IMR-90 (cell line): ENCODE measurements around the gene CENPQ. TPM values are rescaled to one million over a fixed set of nuclear protein-coding genes. Genes with fewer than 3 reads are reported as not detected.

Experiments used
- ATAC-seq: fragments of 200-7000 bp; cut with Tn5 transposase; 2 replicates; pipeline ENCODE4 v1.9.1; 2020; ENCODE audit warnings: low read depth, mild to moderate bottlenecking, moderate library complexity
- BruUV-seq: library from RNA; stranded (reverse); fragments of 400-500 nt; replicated peaks from 2 replicates; lab custom pipeline; 2021; lab: Mats Ljungman, UMichigan
- CTCF ChIA-PET: fragments of 300-600 bp; formaldehyde crosslinking; extraction: SDS; loops from one replicate; lab custom pipeline; 2021; ENCODE audit warnings: antibody characterized with exemption; lab: Yijun Ruan, JAX
- POLR2A ChIA-PET: fragments of 300-600 bp; sonication (Branson Sonifier 250); formaldehyde crosslinking; loops from one replicate; lab custom pipeline; 2022; ENCODE audit warnings: antibody characterized with exemption; ENCODE audit not compliant: unreplicated experiment; lab: Charles Lee
- DNase-seq: peaks from one replicate; pipeline ENCODE4 v3.0.0; 2013
- H2AFZ ChIP-seq: replicated peaks from 2 replicates; pipeline ENCODE3; 2013; ENCODE audit warnings: low read length, mild to moderate bottlenecking; ENCODE audit not compliant: poor library complexity
- H2AK5ac ChIP-seq: 2 replicates; pipeline ENCODE4 v1.6.1; 2013; ENCODE audit warnings: low read depth, low read length, inconsistent platforms
- H2AK9ac ChIP-seq: replicated peaks from 2 replicates; pipeline ENCODE3; 2013; ENCODE audit warnings: mild to moderate bottlenecking, low read depth, low read length, moderate library complexity; ENCODE audit not compliant: poor library complexity
- H2BK120ac ChIP-seq: 2 replicates; pipeline ENCODE4 v1.6.1; 2013; ENCODE audit warnings: low read depth, low read length, inconsistent platforms
- H2BK15ac ChIP-seq: 3 replicates; pipeline ENCODE4 v1.6.1; 2013; ENCODE audit warnings: low read depth, low read length, inconsistent platforms
- H2BK20ac ChIP-seq: 2 replicates; pipeline ENCODE4 v1.6.1; 2013; ENCODE audit warnings: low read depth, mild to moderate bottlenecking, inconsistent platforms, low read length, moderate library complexity
- H2BK5ac ChIP-seq: 2 replicates; pipeline ENCODE4 v1.6.1; 2013; ENCODE audit warnings: mild to moderate bottlenecking, low read depth, low read length, inconsistent platforms; ENCODE audit not compliant: poor library complexity, severe bottlenecking
- H3K14ac ChIP-seq: replicated peaks from 2 replicates; pipeline ENCODE4 v1.6.1; 2013; ENCODE audit warnings: low read depth, low read length, inconsistent platforms
- H3K18ac ChIP-seq: 2 replicates; pipeline ENCODE4 v1.6.1; 2013; ENCODE audit warnings: low read depth, low read length, control low read depth
- H3K23ac ChIP-seq: 2 replicates; pipeline ENCODE4 v1.6.1; 2013; ENCODE audit warnings: low read depth, low read length, inconsistent platforms
- H3K27ac ChIP-seq: 2 replicates; pipeline ENCODE4 v1.5.1; 2013; ENCODE audit warnings: mild to moderate bottlenecking, control low read depth, low read length; ENCODE audit not compliant: insufficient read depth
- H3K27me3 ChIP-seq: 2 replicates; pipeline ENCODE4 v1.6.1; 2013; ENCODE audit warnings: low read length; ENCODE audit not compliant: control insufficient read depth, insufficient read depth
- H3K36me3 ChIP-seq: 2 replicates; pipeline ENCODE4 v1.6.1; 2013; ENCODE audit warnings: low read length, mixed read lengths; ENCODE audit not compliant: control insufficient read depth, insufficient read depth
- H3K4ac ChIP-seq: 2 replicates; pipeline ENCODE4 v1.6.1; 2013; ENCODE audit warnings: low read depth, low read length, inconsistent platforms
- H3K4me1 ChIP-seq: 2 replicates; pipeline ENCODE4 v1.6.1; 2013; ENCODE audit warnings: low read length, mixed read lengths; ENCODE audit not compliant: control insufficient read depth, insufficient read depth
- H3K4me2 ChIP-seq: 2 replicates; pipeline ENCODE4 v1.6.1; 2013; ENCODE audit warnings: low read depth, mild to moderate bottlenecking, control low read depth, low read length, moderate library complexity
- H3K4me3 ChIP-seq: 2 replicates; pipeline ENCODE4 v1.5.1; 2013; ENCODE audit warnings: low read depth, mild to moderate bottlenecking, control low read depth, low read length, moderate library complexity; ENCODE audit not compliant: insufficient read depth
- H3K56ac ChIP-seq: 2 replicates; pipeline ENCODE4 v1.6.1; 2013; ENCODE audit warnings: low read length, inconsistent platforms; ENCODE audit not compliant: insufficient read depth; ENCODE audit errors: extremely low read depth
- H3K79me1 ChIP-seq, 2 experiments: 2 replicates each; pipeline ENCODE4 v1.6.1; 2013; ENCODE audit warnings: low read length in 2 of 2, inconsistent platforms in 1 of 2, low read depth in 1 of 2
- H3K9ac ChIP-seq: 2 replicates; pipeline ENCODE4 v1.6.1; 2013; ENCODE audit warnings: low read depth, low read length, control low read depth
- H3K9me1 ChIP-seq: 2 replicates; pipeline ENCODE4 v1.6.1; 2013; ENCODE audit warnings: low read length, inconsistent platforms; ENCODE audit not compliant: insufficient read depth
- H3K9me3 ChIP-seq: 2 replicates; pipeline ENCODE4 v1.6.1; 2013; ENCODE audit warnings: low read length; ENCODE audit not compliant: control insufficient read depth, insufficient read depth
- H4K20me1 ChIP-seq: 2 replicates; pipeline ENCODE4 v1.6.1; 2013; ENCODE audit warnings: low read length, inconsistent platforms; ENCODE audit not compliant: insufficient read depth
- H4K5ac ChIP-seq: 2 replicates; pipeline ENCODE4 v1.6.1; 2013; ENCODE audit warnings: mild to moderate bottlenecking, low read depth, low read length, control low read depth
- H4K8ac ChIP-seq, 2 experiments: 2 replicates each; pipeline ENCODE4 v1.6.1; 2013; ENCODE audit warnings: low read depth in 2 of 2, low read length in 2 of 2, control low read depth in 1 of 2, inconsistent platforms in 1 of 2
- H4K91ac ChIP-seq: 2 replicates; pipeline ENCODE4 v1.6.1; 2013; ENCODE audit warnings: low read depth, low read length, inconsistent platforms; ENCODE audit not compliant: insufficient read depth
- CEBPB ChIP-seq: IDR thresholded peaks from 2 replicates; pipeline ENCODE4 v1.6.1; 2012; ENCODE audit warnings: low read depth, low read length, improper control_type of control experiment
- CHD1 ChIP-seq: IDR thresholded peaks from 2 replicates; pipeline ENCODE4 v1.6.1; 2012; ENCODE audit warnings: low read depth, low read length, improper control_type of control experiment
- MAFK ChIP-seq: IDR thresholded peaks from 2 replicates; pipeline ENCODE4 v1.6.1; 2012; ENCODE audit warnings: low read depth, low read length, improper control_type of control experiment
- MAZ ChIP-seq: IDR thresholded peaks from 2 replicates; pipeline ENCODE4 v1.6.1; 2012; ENCODE audit warnings: low read depth, mild to moderate bottlenecking, low read length, improper control_type of control experiment, moderate library complexity, borderline replicate concordance
- MXI1 ChIP-seq: IDR thresholded peaks from 2 replicates; pipeline ENCODE4 v1.6.1; 2012; ENCODE audit warnings: low read depth, mild to moderate bottlenecking, low read length, moderate library complexity, borderline replicate concordance
- NFE2L2 ChIP-seq: fragments of 150-350 bp; IDR thresholded peaks from 2 replicates; pipeline ENCODE4 v1.6.1; 2016; ENCODE audit warnings: low read depth, mild to moderate bottlenecking, low read length
- POLR2A ChIP-seq: IDR thresholded peaks from 2 replicates; pipeline ENCODE4 v1.6.1; 2012; ENCODE audit warnings: mild to moderate bottlenecking, low read depth, low read length
- RAD21 ChIP-seq: IDR thresholded peaks from 2 replicates; pipeline ENCODE4 v1.6.1; 2012; ENCODE audit warnings: low read length, improper control_type of control experiment
- RFX5 ChIP-seq: IDR thresholded peaks from 2 replicates; pipeline ENCODE4 v1.8.0; 2012; ENCODE audit warnings: low read depth, mild to moderate bottlenecking, low read length, moderate library complexity
- WGBS, 2 experiments: methylation state at CpG; one replicate each; pipeline versions ENCODE4 v1.1.5 to v1.1.7; 2013; ENCODE audit warnings: missing lambda C conversion rate in 2 of 2; ENCODE audit not compliant: insufficient read length in 1 of 2; ENCODE audit errors: extremely low coverage in 2 of 2; 5-methylcytosine and 5-hydroxymethylcytosine counted together
- dilution Hi-C: fragments of 300-500 bp; cut with HindIII; formaldehyde crosslinking; loops from one replicate; pipeline ENCODE4 v1.14.3; 2018; ENCODE audit warnings: low sequenced_read_pairs; ENCODE audit not compliant: unreplicated experiment
- in situ Hi-C: fragments of 300-500 bp; cut with MboI; formaldehyde crosslinking; loops from 3 replicates; pipeline ENCODE4 v1.14.3; 2019; ENCODE audit warnings: low sequenced_read_pairs, inconsistent platforms, mixed read lengths
- intact Hi-C: fragments of 100-400 bp; cut with micrococcal nuclease; formaldehyde crosslinking; loops from 2 replicates; pipeline ENCODE4 v1.10.0; 2022
- polyA plus RNA-seq, 3 experiments: library from polyadenylated mRNA; depleted of rRNA; stranded (reverse); fragments of >200 nt; gene quantifications; 2 replicates each; pipeline ENCODE4 v1.2.3, GENCODE V29; 2012; ENCODE audit warnings: low replicate concordance in 1 of 3
- total RNA-seq: library from RNA; depleted of rRNA; stranded (reverse); fragments of >200 nt; gene quantifications from 2 replicates; pipeline ENCODE4 v1.2.3, GENCODE V29; 2012
- TF ChIP-seq, protein P1 (sequence below): fragments of 150-350 bp; IDR thresholded peaks from 2 replicates; pipeline ENCODE4 v1.6.1; 2017; ENCODE audit warnings: mild to moderate bottlenecking, antibody characterized with exemption, low read length, low read depth
- TF ChIP-seq, protein P2 (sequence below): fragments of 150-350 bp; IDR thresholded peaks from 2 replicates; pipeline ENCODE4 v1.6.1; 2016; ENCODE audit warnings: low read depth, mild to moderate bottlenecking, low read length, moderate library complexity, borderline replicate concordance

CENPQ gene
- total and polyA plus RNA-seq, 2 of the 4 experiments (the other 2 are of a cell fraction), result 2.2 to 3.7 TPM

DNA sequence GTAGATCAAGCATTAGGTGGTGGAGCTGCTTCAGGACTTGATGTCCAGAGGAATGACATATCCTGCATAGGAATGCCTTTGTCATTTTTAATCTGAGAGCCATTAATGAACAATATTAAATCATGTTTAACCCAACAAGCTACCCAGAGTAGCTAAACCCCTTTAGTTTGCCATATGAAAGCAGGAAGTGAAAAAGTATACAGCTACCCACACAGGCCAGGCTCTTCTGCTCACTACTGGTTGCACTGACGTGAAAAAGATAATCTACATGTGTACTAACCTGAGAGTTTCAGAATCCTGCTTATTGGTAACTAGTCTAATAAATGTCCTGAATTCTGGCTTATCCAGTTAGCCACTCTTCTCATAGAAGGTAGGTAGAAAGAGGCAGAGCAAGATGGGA, 56.5 kb downstream of the CENPQ start:
- no peak overlapping the region for H3K27ac ChIP-seq
- no peak overlapping the region for H2BK120ac ChIP-seq
- H2BK15ac ChIP-seq, result no peak overlapping the region
- DNase-seq (no peak), ATAC-seq (no peak)
- H3K4me2 ChIP-seq, result no peak overlapping the region
- no peaks in the 10 kb centered on the region for H4K20me1 ChIP-seq
- in situ Hi-C loops (loop anchor here (10.0 kb wide), 1 partner anchor 85 kb away; no protein-coding TSS in a partner anchor), intact Hi-C loops (no loop called here), dilution Hi-C loops (no loop called here)
- H3K23ac ChIP-seq, result no peak overlapping the region
- no peak overlapping the region for H3K14ac ChIP-seq
- TF ChIP-seq, protein P1, sequence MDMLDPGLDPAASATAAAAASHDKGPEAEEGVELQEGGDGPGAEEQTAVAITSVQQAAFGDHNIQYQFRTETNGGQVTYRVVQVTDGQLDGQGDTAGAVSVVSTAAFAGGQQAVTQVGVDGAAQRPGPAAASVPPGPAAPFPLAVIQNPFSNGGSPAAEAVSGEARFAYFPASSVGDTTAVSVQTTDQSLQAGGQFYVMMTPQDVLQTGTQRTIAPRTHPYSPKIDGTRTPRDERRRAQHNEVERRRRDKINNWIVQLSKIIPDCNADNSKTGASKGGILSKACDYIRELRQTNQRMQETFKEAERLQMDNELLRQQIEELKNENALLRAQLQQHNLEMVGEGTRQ, result no peak
- TF ChIP-seq CEBPB (no peak), RAD21 (no peak), MXI1 (no peak), NFE2L2 (no peak), POLR2A (no peak), MAFK (no peak), RFX5 (no peak), CHD1 (no peak), MAZ (no peak)
- TF ChIP-seq, protein P2, sequence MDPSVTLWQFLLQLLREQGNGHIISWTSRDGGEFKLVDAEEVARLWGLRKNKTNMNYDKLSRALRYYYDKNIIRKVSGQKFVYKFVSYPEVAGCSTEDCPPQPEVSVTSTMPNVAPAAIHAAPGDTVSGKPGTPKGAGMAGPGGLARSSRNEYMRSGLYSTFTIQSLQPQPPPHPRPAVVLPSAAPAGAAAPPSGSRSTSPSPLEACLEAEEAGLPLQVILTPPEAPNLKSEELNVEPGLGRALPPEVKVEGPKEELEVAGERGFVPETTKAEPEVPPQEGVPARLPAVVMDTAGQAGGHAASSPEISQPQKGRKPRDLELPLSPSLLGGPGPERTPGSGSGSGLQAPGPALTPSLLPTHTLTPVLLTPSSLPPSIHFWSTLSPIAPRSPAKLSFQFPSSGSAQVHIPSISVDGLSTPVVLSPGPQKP, result no peak
- no peak overlapping the region for H2BK20ac ChIP-seq
- no peak overlapping the region for H4K8ac ChIP-seq
- H3K4me1 ChIP-seq, result no peaks in the 10 kb centered on the region
- no peak overlapping the region for H3K18ac ChIP-seq
- H3K9me1 ChIP-seq, result no peaks in the 10 kb centered on the region
- no peaks in the 10 kb centered on the region for H3K27me3 ChIP-seq
- no peaks in the 10 kb centered on the region for H3K79me1 ChIP-seq
- H2AK9ac ChIP-seq, result no peak overlapping the region
- no peak overlapping the region for H2BK5ac ChIP-seq
- H3K56ac ChIP-seq, result no peak overlapping the region
- WGBS, 2 experiments, result no CpG with 5 or more reads among the region's 1 CpG
- H3K9me3 ChIP-seq, result no peaks in the 10 kb centered on the region
- POLR2A ChIA-PET, result no interaction called here
- H2AK5ac ChIP-seq, result no peak overlapping the region
- no peak overlapping the region for H4K5ac ChIP-seq
- H4K91ac ChIP-seq, result no peak overlapping the region
- H3K4ac ChIP-seq, result no peak overlapping the region
- no peaks in the 10 kb centered on the region for H3K36me3 ChIP-seq
- CTCF ChIA-PET, result interaction anchor here (1.5 kb wide), 1 partner anchor 12 kb away, joined by 10 read pairs; no protein-coding TSS in a partner anchor
- no peak overlapping the region for H3K9ac ChIP-seq
- no peak overlapping the region for H3K4me3 ChIP-seq
- H2AFZ ChIP-seq, result no peak overlapping the region
- BruUV-seq, result no TSS peak
